ENCODE results near the gene PRR5L.

DNA sequence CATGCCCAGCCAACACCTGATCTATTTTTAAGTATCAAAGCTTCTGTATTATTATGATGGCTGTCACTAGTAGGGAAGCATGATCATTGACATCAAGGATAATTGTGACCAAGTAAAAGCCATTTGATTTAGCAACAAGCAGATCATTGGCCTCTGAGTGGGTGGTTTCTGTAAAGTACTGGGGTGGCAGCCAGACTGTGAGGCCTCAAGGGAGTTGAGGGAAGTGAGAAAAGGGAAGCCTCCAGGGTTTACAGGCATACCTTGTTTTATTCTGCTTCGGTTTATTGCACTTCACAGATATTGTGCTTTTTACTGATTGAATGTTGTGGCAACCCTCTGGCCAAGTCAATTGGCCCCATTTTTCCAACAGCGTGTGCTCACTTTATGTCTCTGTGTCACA, 60.1 kb downstream of the PRR5L start:
- no peak for TF ChIP-seq EZH2 (IDR thresholded peaks at IDR 0.05; ENCODE audit: borderline replicate concordance, insufficient read depth, low read depth, low read length, poor library complexity, severe bottlenecking)
- TF ChIP-seq, protein P1, sequence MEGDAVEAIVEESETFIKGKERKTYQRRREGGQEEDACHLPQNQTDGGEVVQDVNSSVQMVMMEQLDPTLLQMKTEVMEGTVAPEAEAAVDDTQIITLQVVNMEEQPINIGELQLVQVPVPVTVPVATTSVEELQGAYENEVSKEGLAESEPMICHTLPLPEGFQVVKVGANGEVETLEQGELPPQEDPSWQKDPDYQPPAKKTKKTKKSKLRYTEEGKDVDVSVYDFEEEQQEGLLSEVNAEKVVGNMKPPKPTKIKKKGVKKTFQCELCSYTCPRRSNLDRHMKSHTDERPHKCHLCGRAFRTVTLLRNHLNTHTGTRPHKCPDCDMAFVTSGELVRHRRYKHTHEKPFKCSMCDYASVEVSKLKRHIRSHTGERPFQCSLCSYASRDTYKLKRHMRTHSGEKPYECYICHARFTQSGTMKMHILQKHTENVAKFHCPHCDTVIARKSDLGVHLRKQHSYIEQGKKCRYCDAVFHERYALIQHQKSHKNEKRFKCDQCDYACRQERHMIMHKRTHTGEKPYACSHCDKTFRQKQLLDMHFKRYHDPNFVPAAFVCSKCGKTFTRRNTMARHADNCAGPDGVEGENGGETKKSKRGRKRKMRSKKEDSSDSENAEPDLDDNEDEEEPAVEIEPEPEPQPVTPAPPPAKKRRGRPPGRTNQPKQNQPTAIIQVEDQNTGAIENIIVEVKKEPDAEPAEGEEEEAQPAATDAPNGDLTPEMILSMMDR (IDR thresholded peaks at IDR 0.05) = no peak
